ENCODE data around the gene PIP5K1B.

GRCh38 chr9:68966496-68966944 is 261.5 kb downstream of the PIP5K1B start:
- TF ChIP-seq CTCF (IDR thresholded peaks at IDR 0.05; ENCODE audit: insufficient read depth, low read depth, low read length) (no peak), EZH2 (IDR thresholded peaks at IDR 0.05; ENCODE audit: insufficient read depth, low read length) (no peak)

Data from astrocyte (in vitro differentiated cells and primary cell).